Duodenal mucosa (tissue), 2 donors: Measurements from ENCODE around the gene OR8B4.
"Not testable (repeated sequence)": the region's sequence is repeated elsewhere in the genome, so short reads cannot be mapped to it uniquely, and the experiment has no call there.

ENCODE experiments used
- H3K27ac ChIP-seq: one replicate; pipeline ENCODE4 v1.7.0; 2013; ENCODE audit warnings: low read depth, low read length
- H3K27me3 ChIP-seq, 2 donors: one replicate each; pipeline ENCODE4 v1.7.0; 2013; ENCODE audit warnings: low read length in 2 of 2, control low read depth in 1 of 2; ENCODE audit not compliant: insufficient read depth in 2 of 2, control insufficient read depth in 1 of 2
- H3K36me3 ChIP-seq, 2 donors: one replicate each; pipeline ENCODE4 v1.7.0; 2013; ENCODE audit warnings: low read length in 2 of 2, control low read depth in 1 of 2; ENCODE audit not compliant: insufficient read depth in 2 of 2, control insufficient read depth in 1 of 2
- H3K4me1 ChIP-seq, 2 donors: one replicate each; pipeline ENCODE4 v1.7.0; 2013; ENCODE audit warnings: low read length in 2 of 2, control low read depth in 1 of 2; ENCODE audit not compliant: insufficient read depth in 2 of 2, control insufficient read depth in 1 of 2
- H3K4me3 ChIP-seq, 2 donors: one replicate each; pipeline ENCODE4 v1.7.0; 2013; ENCODE audit warnings: low read length in 2 of 2, low read depth in 1 of 2
- H3K9ac ChIP-seq, 2 donors: one replicate each; pipeline ENCODE4 v1.7.0; 2013; ENCODE audit warnings: low read length in 2 of 2, low read depth in 1 of 2
- H3K9me3 ChIP-seq, 2 donors: one replicate each; pipeline ENCODE4 v1.7.0; 2013; ENCODE audit warnings: low read length in 2 of 2, control low read depth in 1 of 2; ENCODE audit not compliant: control insufficient read depth in 1 of 2

The OR8B4 gene

GRCh38 chr11:124424384-124424921 is at the start of gene OR8B4:
OR8B4 (minus strand) TSS chr11:124424871; CDS start chr11:124424871, 0 bp downstream.
- no peaks in the 10 kb centered on the region for H3K4me1 ChIP-seq

GRCh38 chr11:124474079-124474478 is 49.4 kb upstream of the OR8B4 start:
- Histone ChIP-seq H3K27me3 (no peaks in the 10 kb centered on the region), H3K9me3 (no peaks in the 10 kb centered on the region), H3K27ac (no peak overlapping the region), H3K4me1 (no peaks in the 10 kb centered on the region), H3K9ac (no peak overlapping the region), H3K36me3 (no peaks in the 10 kb centered on the region), H3K4me3 (no peak overlapping the region)

More at GRCh38 chr11:124424384-124424921, at the start of gene OR8B4:
- Histone ChIP-seq H3K4me3 (no peak within 1 kb of the TSS), H3K27ac (no peak within 1 kb of the TSS), H3K9ac (no peak within 1 kb of the TSS), H3K36me3 (no peaks in the 10 kb centered on the region), H3K9me3 (no peaks in the 10 kb centered on the region), H3K27me3 (no peaks in the 10 kb centered on the region)

- Histone ChIP-seq H3K4me1 (no peaks in the 10 kb centered on the region), H3K27ac (no peak overlapping the region), H3K4me3 (no peak overlapping the region), H3K9me3 (no peaks in the 10 kb centered on the region), H3K36me3 (no peaks in the 10 kb centered on the region), H3K27me3 (no peaks in the 10 kb centered on the region), H3K9ac (no peak overlapping the region)
Observed at GRCh38 chr11:124473476-124473875, 48.8 kb upstream of the OR8B4 start.

GRCh38 chr11:124470561-124471227 is 46.0 kb upstream of the OR8B4 start:
- Histone ChIP-seq H3K4me3 (no peak overlapping the region), H3K27ac (no peak overlapping the region), H3K9ac (no peak overlapping the region), H3K9me3 (no peaks in the 10 kb centered on the region), H3K36me3 (no peaks in the 10 kb centered on the region), H3K27me3 (no peaks in the 10 kb centered on the region), H3K4me1 (no peaks in the 10 kb centered on the region)

GRCh38 chr11:124467381-124467927 is 42.8 kb upstream of the OR8B4 start:
- Histone ChIP-seq H3K4me1 (no peaks in the 10 kb centered on the region), H3K9me3 (no peaks in the 10 kb centered on the region), H3K27ac (no peak overlapping the region), H3K36me3 (no peaks in the 10 kb centered on the region), H3K9ac (no peak overlapping the region), H3K27me3 (no peaks in the 10 kb centered on the region), H3K4me3 (no peak overlapping the region)

GRCh38 chr11:124465368-124465767 is 40.7 kb upstream of the OR8B4 start:
- H3K27me3 ChIP-seq: no peaks in the 10 kb centered on the region
- H3K9me3 ChIP-seq: no peaks in the 10 kb centered on the region
- no peak overlapping the region for H3K4me3 ChIP-seq
- no peak overlapping the region for H3K9ac ChIP-seq
- H3K4me1 ChIP-seq: no peaks in the 10 kb centered on the region
- no peaks in the 10 kb centered on the region for H3K36me3 ChIP-seq
- H3K27ac ChIP-seq: no peak overlapping the region

- H3K27me3 ChIP-seq: no peaks in the 10 kb centered on the region
- no peak overlapping the region for H3K4me3 ChIP-seq
- no peaks in the 10 kb centered on the region for H3K36me3 ChIP-seq
- no peak overlapping the region for H3K27ac ChIP-seq
- H3K9ac ChIP-seq: no peak overlapping the region
- no peaks in the 10 kb centered on the region for H3K4me1 ChIP-seq
- H3K9me3 ChIP-seq: no peaks in the 10 kb centered on the region
Observed at GRCh38 chr11:124463990-124464389, 39.3 kb upstream of the OR8B4 start.

GRCh38 chr11:124463324-124463723 is 38.7 kb upstream of the OR8B4 start:
- Histone ChIP-seq H3K27me3 (no peaks in the 10 kb centered on the region), H3K4me3 (no peak overlapping the region), H3K27ac (no peak overlapping the region), H3K9me3 (no peaks in the 10 kb centered on the region), H3K4me1 (no peaks in the 10 kb centered on the region), H3K9ac (no peak overlapping the region), H3K36me3 (no peaks in the 10 kb centered on the region)

GRCh38 chr11:124460459-124460858 is 35.8 kb upstream of the OR8B4 start:
- H3K27me3 ChIP-seq: no peaks in the 10 kb centered on the region
- no peaks in the 10 kb centered on the region for H3K9me3 ChIP-seq
- H3K27ac ChIP-seq: no peak overlapping the region
- H3K9ac ChIP-seq: no peak overlapping the region
- H3K36me3 ChIP-seq: no peaks in the 10 kb centered on the region
- no peak overlapping the region for H3K4me3 ChIP-seq
- H3K4me1 ChIP-seq: no peaks in the 10 kb centered on the region

- not testable (repeated sequence) for H3K4me1 ChIP-seq, H3K36me3 ChIP-seq, H3K27me3 ChIP-seq, H3K9me3 ChIP-seq, H3K27ac ChIP-seq, H3K9ac ChIP-seq, H3K4me3 ChIP-seq
Observed at GRCh38 chr11:124459379-124459778, 34.7 kb upstream of the OR8B4 start.
